GM18861 (cell line): ENCODE results near the gene STKLD1.
"Not testable (repeated sequence)": the region's sequence is repeated elsewhere in the genome, so short reads cannot be mapped to it uniquely, and the experiment has no call there.

ENCODE experiments used
- ATAC-seq: cut with Tn5 transposase; IDR thresholded peaks from one replicate; pipeline ENCODE4 v1.9.1; 2021; ENCODE audit not compliant: unreplicated experiment

The STKLD1 gene

DNA sequence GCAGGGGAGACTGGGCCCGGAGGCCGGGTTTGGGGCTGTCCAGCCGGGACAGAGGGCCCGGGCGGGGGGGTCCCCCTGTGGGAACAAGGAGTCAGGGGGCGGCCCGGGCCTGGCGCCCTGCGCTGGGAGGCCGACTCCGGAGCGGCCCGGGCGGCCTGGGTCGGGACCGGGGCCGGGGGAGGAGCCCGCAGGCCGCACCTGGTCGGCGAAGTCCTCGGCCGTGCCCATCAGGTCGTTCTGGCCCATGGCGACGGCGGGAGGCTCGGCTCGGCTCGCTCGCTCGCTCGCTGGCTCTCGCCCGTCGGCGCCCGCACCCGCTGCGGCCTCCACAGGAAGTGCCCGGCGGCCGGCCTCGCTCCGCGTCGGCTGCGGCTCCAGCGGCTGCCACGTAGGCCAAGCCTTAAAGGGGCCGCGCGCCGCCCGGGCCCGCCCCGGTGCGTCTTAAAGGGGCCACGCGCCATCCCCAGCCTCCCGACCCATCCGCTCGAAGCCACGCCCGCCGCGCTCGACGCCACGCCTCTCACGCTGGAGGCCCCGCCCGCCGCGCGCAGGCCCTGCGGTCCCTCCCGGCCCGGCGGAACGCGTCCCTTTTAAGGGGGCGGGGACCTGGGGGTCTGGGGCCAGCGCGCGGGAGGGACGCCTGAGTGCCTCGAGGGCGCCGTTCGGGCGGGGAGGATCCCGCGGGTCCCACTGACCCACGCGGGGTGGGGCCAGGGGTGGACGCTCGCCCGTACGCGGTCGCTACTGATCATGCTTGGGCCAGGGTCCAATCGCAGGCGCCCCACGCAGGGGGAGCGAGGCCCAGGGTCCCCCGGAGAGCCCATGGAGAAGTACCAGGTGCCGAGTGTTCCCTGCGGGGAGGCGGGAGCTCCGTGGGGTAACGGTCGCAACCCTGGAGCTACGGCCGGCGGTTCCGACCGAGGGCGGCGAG lies at the start of gene STKLD1, which contains the start of gene SURF4:
STKLD1 (plus strand) TSS at position 643 of the 931 bp plus-strand sequence; CDS start at position 751, 108 bp downstream.
SURF4 (minus strand) TSS at position 337 of the 931 bp plus-strand sequence; CDS start at position 246, 91 bp downstream.
- ATAC-seq, result peak; percentile 85

DNA sequence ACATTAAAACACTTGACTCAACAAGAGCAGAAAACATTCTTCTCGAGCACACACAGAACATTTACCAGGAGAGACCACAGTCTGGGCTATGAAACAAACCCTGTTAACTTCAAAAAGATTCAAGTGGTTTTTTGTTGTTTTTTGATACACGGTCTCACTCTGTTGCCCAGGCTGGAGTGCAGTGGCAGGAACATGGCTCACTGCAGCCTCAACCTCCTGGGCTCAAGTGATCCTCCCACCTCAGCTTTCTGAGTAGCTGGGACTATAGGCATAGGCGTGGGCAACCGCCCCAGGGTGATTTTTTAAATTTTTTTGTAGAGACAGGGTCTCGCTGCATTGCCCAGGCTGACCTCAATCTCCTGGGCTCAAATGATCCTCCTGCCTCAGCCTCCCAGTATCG lies 49.1 kb upstream of the STKLD1 start:
- ATAC-seq, result not testable (repeated sequence)

DNA sequence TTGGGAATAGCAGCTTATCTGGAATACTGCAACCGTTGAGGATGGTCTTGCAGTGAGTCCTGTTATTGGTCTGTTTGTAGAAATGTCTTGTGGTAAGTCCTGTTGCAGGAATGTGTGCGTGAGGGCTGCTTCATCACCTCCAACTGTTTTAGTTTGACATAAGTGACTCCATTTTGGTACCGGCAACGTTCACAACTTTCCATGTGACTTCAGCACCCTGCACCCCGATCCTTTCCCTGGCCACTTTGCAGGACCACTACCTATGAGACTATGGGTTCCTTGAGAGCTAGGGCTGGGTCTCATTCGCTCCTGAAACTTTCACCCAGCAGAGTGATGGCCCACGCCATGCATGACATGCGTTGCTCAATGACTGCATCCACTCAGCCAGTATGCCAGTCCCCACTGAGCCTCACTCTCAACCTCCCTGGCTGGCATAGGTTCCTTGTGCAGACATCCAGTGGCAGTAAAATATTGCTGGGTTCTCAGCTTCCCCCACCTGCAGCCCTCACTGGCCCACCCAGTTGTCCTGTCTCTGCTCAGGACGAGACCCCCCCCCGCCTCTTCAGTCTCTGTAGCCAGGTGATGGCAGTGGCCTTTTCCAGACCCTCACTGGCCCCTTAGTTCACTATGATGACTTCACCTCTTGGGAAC lies 48.2 kb upstream of the STKLD1 start:
- no peak for ATAC-seq

DNA sequence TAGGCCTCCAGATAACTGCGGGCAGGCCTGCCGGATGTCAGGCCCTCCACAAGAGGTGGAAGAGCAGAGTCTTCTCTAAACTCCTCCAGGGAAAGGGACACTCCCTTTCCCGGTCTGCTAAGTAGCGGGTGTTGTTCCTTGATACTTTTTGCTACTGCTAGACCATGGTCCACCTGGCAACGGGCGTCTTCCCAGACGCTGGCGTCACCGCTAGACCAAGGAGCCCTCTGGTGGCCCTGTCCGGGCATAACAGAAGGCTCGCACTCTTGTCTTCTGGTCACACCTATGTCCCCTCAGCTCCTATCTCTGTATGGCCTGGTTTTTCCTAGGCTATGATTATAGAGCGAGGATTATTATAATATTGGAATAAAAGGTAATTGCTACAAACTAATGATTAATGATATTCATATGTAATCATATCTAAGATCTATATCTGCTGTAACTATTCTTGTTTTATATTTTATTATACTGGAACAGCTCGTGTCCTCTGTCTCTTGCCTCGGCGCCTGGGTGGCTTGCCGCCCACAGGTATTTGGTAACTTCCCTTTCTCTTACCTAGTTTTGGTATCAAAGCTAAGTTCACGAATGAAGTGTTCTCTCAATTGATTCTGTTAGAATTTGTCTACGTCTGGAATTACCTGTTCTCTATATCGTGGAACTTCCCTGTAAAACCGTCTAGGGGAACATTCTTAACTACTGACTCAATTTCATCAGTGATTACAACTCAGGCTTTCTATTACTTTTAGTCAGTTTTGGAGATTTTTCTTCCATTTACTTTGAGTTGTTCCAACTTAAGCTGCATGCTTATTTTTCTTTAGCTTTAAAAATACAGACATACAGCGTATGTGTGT lies 46.6 kb upstream of the STKLD1 start:
- not testable (repeated sequence) for ATAC-seq

DNA sequence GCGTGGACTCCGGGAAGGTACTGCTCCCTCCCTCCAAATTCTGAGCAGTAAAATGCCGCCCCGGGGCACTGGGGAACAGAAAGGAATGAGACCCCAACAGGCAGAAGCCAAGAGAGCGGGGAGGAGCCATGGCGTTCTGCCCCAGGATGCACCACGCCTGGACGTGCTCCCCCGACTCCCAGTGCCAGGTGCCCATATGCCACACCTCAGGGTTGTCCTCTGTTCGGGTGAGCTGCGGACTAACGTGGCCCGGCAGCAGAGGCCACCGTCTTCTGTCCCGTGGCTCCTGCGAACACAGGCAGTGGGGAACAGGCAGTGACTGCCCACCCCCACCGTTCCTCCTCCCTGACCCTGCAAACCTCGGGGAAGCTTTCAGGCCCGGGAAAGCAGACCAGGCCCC lies 44.9 kb upstream of the STKLD1 start:
- ATAC-seq, result no peak

DNA sequence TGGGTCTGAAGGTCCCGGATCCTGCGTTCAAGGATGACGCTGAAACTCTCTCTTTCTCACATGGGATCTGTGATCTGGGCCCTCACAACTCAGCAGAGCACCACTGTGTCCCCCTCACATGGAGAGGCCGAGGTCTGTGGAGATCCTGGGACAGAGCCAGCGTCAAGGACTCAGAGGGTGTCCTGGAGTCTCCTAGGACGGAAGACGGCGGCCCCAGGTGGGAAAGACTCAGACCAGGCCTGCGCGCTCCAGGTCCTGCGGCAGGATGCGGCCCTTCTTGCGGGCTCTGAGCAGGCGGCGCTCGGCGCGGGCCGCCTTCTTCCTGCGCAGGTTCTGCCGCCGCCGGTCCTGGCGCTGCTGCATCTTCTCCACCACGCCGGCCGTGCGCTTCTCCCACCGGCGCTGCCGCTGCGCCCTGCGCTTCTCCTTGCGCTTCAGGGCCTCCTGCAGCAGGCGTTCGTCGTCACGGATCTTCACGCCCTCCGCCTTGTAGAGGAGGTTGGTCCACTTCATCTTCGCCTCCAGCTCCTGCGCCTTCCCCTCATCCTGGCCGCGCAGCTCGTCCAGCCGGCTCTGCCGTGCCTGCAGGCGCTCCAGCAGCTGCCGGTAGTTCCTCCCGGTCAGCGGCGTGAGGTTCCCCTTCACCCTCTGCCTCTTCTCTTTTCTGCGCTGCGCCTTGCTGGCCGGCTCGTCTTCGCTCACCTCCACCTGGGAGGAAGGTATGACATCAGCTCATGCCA lies 44.4 kb upstream of the STKLD1 start:
- ATAC-seq, result no peak

DNA sequence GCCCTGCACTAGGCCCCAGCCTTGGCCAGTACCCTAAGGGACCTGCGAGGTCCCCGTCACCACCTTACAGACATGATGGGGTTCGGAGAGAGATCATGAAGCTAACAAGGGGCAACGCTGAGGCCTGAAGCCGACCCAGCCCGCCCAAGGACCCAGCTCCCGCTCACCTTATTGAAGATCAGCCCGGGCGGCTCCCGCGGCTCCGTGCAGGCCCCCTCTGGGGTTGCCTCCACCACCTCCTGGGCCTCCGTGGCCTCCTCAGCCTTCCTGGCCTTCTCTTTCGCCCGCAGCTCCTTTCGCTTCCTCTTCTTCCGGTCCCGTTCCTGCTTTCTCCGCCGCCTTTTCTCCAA lies 43.8 kb upstream of the STKLD1 start:
- ATAC-seq, result no peak

DNA sequence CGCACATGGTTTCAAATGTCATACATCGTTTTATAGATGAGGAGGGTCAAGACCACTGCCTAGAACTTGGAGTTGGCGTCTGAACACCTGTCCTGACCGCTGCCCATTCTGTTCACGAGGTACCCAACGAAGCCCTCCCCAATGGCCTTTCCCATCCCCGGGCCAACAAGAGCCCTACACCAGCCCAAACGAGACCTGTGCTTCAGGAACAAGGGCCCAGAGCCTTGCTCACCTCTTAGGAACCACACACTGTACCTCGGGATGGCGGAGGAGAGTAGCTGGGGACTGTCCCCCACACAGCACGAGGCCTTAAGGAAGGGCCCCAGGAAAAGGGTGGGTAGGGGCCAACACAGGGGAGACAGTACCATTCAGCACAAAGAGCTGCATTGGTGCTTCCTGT lies 43.2 kb upstream of the STKLD1 start:
- no peak for ATAC-seq

DNA sequence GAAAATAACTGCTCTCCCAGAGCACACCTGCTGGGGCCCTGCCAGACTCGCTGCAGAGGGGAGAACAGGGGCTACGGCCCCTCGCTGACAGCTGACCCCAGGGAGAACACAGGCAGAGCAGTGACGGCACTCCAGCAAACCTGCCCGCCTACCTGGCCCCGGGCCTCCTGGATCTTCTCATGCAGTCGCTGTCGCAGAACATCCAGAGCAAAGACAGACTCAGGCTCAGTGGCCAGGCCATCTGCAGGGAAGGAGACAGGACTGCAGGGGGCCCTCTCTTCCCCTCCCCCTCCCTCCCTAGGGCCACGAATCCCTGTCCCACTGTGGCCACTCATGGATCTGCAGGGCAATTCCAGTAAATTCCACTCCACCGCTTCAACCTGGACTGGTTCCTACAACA lies 42.6 kb upstream of the STKLD1 start:
- no peak for ATAC-seq

DNA sequence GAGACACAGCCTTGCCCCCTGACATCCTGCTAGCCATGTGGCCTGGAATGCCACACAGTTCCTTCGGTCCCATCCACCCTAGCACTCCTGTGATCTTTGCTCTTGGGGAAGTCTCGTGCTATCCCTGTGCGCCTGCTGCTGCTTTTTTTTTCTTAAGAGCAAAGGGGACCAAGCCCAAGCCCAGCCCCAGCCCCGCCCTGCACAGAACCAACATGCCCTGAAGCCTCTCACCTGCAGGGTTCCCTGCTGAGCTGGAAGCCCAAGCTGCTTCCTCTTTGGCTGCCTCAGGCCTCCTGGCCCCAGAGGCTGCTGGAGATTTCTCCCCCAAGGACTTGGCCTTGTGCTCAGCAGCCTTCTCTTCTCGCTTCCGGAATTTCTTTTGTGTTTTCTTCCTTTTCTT lies 42.0 kb upstream of the STKLD1 start:
- ATAC-seq, result no peak

DNA sequence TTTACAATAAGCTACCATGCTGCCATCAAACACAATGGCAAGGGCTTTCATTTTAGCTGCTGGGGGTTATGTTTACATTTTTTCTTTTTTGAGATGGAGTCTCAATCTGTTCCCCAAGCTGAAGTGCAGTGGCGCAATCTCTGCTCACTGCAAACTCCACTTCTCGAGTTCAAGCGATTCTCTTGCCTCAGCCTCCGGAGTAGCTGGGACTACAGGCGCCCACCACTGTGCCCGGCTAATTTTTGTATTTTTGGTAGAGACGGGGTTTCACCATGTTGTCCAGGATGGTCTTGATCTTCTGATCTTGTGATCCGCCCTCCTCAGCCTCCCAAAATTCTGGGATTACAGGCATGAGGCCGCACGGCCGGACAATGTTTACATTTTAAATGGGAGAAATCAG lies 41.3 kb upstream of the STKLD1 start:
- not testable (repeated sequence) for ATAC-seq

DNA sequence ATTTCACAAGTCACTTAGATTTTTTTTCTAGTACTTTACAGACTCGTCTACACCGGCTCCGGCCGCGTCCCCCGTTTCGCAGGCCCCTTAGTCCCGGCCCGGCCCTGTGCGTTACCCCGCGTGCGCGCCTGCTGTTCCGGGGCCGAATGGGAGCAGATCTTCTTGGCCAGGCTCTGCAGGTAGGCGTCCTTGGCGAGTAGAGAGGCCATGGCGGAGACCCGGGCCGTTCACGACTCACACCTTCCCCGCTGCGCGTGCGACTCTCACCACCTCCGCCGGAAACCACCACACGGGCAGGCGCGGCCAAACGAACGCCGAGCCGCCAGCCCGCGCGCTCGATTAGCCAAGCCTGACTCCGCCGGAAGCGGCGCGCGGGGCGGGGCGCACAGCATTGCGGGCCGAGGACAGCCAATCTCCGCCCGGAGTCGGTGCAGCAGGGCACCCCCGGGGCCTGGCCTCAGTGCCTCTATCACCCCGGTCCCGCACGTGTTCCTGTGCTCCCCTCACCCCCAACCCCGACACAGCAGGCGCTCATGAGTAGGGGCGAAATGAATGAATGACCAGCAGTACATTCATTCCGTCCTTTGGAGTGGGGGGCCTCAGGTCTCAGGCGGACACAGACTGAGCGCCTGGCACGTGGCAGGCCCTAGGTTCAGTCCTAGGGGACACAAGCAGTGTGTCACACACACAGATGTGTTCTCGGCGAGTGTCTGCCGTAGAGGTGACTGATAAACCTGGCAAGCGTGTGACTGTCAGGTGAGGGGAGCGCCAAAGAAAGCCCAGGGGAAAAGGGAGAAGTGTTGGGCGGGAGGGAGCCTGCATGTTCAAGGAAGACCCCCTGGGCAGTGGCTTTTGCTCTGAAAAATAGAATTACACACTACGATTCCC lies 40.0 kb upstream of the STKLD1 start, which contains the start of gene SURF6:
SURF6 (minus strand) TSS at position 265 of the 888 bp plus-strand sequence; CDS start at position 209, 56 bp downstream.
- peak; percentile 78 for ATAC-seq

DNA sequence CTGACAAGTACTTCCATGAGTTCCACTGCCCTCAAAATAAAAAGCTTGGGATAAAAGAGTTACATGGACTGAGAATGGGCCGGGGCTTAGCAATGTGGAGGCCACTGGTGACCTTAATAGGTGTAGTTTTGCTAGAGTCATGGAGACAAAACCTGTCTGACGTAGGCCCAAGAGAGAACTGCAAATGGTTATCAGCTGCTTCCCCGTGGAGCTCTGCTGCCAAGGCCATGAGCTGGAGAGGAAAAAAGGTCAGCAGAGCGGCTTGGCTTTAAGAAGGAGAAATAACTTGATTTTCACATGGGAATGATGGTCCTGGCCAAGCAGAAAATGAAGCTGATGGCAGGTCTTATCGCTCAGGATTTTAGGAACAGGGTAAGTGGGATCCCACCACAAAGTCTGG lies 36.5 kb upstream of the STKLD1 start:
- ATAC-seq, result no peak

DNA sequence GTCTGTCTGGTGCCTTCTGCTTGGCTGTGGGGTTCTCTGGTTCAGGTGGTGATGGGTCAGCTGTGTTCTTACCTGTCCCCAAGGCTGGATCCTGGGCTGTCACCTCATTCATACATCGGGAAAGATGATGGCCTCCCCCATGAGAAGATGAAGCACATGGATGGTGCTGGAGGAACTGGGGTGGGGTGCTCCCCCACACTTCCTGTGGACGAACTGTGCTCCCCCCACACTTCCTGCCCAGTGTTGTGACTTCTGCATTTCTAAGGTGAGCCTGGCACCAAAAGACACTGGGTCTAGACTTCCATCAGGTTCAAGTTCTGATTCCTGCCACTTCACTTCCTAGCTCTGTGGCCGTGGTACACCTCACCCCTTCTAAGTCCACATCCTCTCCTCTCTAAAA lies 35.9 kb upstream of the STKLD1 start:
- ATAC-seq, result no peak

DNA sequence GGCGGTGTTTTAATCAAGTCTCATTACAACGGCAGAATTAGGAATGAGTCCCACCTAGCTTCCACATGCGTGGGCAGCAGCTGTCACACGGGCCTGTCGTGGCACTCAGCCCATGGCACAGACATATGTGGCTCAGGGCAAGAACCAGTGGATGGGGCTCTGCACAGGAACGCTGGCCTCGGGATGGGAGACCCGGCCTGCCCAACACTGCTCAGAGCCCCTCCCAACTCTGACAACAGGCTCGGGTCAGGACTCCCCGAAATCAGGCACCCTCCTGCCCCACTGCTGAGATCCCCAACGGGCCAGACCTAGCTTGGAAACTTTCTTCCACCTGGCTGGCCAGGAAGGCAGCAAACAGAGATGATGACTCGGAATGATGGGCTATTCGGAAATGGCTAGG lies 35.2 kb upstream of the STKLD1 start:
- no peak for ATAC-seq

DNA sequence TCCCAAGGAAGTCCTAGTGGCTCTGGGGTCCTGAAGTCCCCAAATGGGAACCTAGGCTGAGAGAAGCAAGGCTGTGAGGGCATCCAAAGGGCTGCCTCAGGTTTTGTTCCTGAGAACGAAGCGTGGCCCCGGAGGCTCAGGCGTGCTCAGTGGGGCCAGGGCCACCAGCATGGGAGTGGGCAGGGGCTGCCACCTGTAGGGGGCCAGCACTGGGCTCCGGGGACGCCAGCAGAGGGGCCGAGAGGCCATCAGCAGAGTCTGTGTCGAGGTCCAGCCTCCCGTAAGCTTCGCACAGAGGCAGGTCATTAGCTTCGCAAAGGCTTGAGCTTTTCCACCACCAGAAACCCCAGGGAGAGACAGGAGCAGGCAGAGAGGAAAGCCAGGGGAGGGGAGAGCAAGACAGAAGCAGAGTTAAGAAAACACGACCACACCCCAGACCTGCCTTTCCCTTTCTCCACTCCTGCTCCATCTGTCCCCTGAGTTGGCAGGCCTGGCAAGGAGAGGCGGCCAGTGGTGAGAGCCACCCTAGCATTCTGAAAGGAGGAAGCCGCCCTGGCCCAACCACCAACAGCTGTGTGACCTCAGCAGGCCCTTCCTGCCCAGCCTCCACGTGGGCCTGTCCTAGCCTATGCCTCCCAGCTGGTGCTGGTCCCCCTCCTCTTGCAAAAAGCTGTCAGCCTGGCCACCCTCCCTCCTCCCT lies 34.6 kb upstream of the STKLD1 start:
- no peak for ATAC-seq

DNA sequence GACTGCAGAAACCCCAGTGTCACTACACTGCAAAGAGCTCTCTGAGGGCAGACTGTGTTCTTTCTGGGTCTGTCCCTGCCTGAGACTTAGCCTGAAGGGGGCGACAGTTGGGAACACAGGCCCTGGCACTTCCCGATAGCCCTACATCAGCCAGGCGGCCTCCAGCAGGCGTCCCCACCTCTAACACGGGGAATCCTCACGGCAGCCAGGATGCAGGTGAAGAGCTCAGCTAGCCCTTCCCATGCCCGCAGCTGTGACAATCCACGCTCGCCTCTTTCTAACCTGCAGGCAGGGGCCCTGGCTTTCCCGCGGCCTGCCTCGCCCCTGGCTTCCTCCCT lies 34.1 kb upstream of the STKLD1 start:
- no peak for ATAC-seq

DNA sequence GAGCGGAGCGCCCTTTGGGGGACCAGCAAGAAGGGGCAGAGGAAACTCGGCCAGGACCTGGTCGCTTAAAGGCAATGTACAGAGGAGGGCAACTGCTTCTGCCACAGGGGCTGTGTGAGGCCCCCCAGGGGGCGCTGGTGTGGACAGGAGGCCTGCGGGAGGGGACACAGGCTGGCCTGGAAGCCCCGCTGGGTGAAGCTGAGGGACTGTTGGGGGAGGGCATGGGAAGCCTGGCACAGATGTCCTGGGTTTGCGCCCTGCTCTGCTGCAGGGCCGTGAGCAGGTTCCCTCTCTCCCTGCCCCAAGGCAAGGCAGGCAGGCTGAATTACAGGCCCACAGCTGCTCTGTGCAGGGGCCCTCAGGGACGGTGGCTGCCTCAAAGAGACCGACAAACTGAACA lies 33.6 kb upstream of the STKLD1 start:
- ATAC-seq, result no peak

DNA sequence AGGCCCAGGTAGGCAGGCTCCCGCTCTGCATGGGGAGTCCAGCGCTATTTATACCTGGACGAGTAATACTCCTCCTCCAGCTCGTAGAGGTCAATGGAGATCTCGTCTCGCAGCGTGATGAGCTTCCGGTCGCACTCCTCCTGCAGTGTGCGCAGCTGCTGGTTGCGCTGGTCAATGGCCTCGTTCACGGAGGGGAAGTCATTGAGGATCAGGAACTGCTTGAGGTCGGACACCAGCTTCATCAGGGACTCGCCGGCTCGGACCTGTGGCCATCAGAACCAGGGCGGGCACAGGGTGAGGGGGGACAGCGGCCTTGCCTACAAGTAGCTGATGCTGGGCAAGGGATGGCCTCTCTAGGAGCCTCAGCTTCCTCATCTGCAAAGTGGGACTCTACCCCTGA lies 32.1 kb upstream of the STKLD1 start:
- ATAC-seq, result no peak
